DMS79 (cell line): Measurements from ENCODE around the gene ADAMTS8.

ENCODE experiments used
- DNase-seq: peaks from one replicate; lab custom pipeline; 2025; lab: John Stamatoyannopoulos, UW

The ADAMTS8 gene

GRCh38 chr11:130428316-130429119 is at the start of gene ADAMTS8:
TSS of gene ADAMTS8 (minus strand) at chr11:130428609. CDS start at chr11:130428286, 323 bp downstream.
- DNase-seq, result no peak

GRCh38 chr11:130477586-130478203 is 49.3 kb upstream of the ADAMTS8 start:
- DNase-seq, result no peak

- no peak for DNase-seq
These were observed 48.6 kb upstream of the ADAMTS8 start for GRCh38 chr11:130476922-130477491.

- no peak for DNase-seq
These were observed 48.0 kb upstream of the ADAMTS8 start for GRCh38 chr11:130476200-130476921.

- DNase-seq, result no peak
These were observed 47.1 kb upstream of the ADAMTS8 start for GRCh38 chr11:130475426-130476053.

- DNase-seq, result no peak
These were observed 46.4 kb upstream of the ADAMTS8 start for GRCh38 chr11:130474637-130475400.

- no peak for DNase-seq
These were observed 45.5 kb upstream of the ADAMTS8 start for GRCh38 chr11:130473795-130474377.

GRCh38 chr11:130473056-130473794 is 44.8 kb upstream of the ADAMTS8 start:
- no peak for DNase-seq

GRCh38 chr11:130472434-130472961 is 44.1 kb upstream of the ADAMTS8 start:
- DNase-seq, result no peak

- DNase-seq, result no peak
These were observed 43.5 kb upstream of the ADAMTS8 start for GRCh38 chr11:130471731-130472433.

- DNase-seq, result no peak
These were observed 42.7 kb upstream of the ADAMTS8 start for GRCh38 chr11:130470832-130471706.

GRCh38 chr11:130469181-130469580 is 40.8 kb upstream of the ADAMTS8 start:
- DNase-seq, result no peak

- DNase-seq, result no peak
These were observed 38.9 kb upstream of the ADAMTS8 start for GRCh38 chr11:130467116-130467900.

- DNase-seq, result no peak
These were observed 36.9 kb upstream of the ADAMTS8 start for GRCh38 chr11:130465263-130465662.

GRCh38 chr11:130464291-130464812 is 35.9 kb upstream of the ADAMTS8 start:
- DNase-seq, result no peak

GRCh38 chr11:130462931-130463330 is 34.5 kb upstream of the ADAMTS8 start:
- no peak for DNase-seq
